ENCODE results near the gene CCDC146.
"Not testable (repeated sequence)": the region's sequence is repeated elsewhere in the genome, so short reads cannot be mapped to it uniquely, and the experiment has no call there.

CCDC146 gene

DNA sequence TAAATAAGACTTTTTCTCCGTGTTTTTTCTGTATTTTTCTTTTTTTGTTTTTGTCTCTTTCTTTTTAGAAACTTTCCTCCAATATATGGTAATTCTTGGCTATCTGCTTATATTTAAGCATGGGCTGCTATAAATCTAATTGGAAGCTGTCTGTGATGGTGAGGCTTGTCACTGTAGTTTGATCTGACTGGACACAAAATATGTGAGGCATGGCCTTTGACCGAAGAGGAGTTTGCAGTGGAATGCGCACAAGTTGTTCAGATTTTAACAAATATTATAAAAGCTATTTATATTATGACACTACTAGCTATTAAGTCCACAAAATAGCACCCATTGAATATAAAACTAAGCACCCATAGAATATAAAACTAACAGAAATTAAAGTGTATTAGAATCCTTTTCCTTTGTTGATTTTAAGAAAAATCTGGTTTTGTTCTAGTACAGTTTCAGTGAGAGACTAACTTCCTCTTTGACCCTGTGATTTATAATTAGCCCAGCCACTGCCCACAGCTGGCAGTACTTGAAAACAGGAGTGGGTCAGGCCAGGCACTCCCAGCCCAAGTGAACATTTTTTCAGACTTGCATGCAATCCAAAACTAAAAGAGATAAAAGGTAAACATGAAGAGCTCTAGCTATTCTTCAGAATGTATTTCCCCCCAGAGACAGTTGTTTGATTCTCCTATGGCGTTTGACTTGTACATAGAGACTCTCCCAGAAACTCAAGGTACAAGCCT is 147.1 kb downstream of the CCDC146 start:
- TF ChIP-seq, protein P1, sequence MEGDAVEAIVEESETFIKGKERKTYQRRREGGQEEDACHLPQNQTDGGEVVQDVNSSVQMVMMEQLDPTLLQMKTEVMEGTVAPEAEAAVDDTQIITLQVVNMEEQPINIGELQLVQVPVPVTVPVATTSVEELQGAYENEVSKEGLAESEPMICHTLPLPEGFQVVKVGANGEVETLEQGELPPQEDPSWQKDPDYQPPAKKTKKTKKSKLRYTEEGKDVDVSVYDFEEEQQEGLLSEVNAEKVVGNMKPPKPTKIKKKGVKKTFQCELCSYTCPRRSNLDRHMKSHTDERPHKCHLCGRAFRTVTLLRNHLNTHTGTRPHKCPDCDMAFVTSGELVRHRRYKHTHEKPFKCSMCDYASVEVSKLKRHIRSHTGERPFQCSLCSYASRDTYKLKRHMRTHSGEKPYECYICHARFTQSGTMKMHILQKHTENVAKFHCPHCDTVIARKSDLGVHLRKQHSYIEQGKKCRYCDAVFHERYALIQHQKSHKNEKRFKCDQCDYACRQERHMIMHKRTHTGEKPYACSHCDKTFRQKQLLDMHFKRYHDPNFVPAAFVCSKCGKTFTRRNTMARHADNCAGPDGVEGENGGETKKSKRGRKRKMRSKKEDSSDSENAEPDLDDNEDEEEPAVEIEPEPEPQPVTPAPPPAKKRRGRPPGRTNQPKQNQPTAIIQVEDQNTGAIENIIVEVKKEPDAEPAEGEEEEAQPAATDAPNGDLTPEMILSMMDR (IDR thresholded peaks at IDR 0.05; ENCODE audit: borderline replicate concordance, insufficient read depth, low read depth, low read length): no peak
- H3K4me3 ChIP-seq (ENCODE audit: low read depth, low read length): no peak overlapping the region

- no peak overlapping the region for H3K4me3 ChIP-seq (ENCODE audit: low read depth, low read length)
- TF ChIP-seq, protein P1 (IDR thresholded peaks at IDR 0.05; ENCODE audit: borderline replicate concordance, insufficient read depth, low read depth, low read length): no peak
Observed at GRCh38 chr7:77270094-77270480, 147.7 kb downstream of the CCDC146 start.

DNA sequence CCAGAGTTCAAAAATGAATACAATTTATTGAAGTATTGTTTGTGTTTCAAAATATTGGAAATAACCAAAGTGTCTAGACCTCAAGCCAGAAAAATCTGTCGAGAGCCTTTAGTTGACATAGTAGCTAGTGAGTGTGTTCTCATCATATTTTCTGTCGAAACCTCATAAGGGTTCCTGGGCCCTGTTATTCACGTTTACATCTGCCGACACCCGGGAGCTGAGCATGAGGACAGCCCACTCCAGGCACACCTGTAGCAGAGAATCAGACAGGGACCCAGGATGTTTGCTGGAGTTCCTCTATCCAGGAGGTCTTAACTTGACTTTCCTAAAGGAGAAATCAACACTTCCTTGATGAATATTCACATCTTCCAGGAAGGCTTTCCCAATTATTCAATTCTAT is 149.4 kb downstream of the CCDC146 start:
- no peak overlapping the region for H3K4me3 ChIP-seq (ENCODE audit: low read depth, low read length)
- TF ChIP-seq, protein P1 (IDR thresholded peaks at IDR 0.05; ENCODE audit: borderline replicate concordance, insufficient read depth, low read depth, low read length): no peak

GRCh38 chr7:77275663-77276062 is 153.2 kb downstream of the CCDC146 start:
- H3K4me3 ChIP-seq (ENCODE audit: low read depth, low read length): not testable (repeated sequence)

DNA sequence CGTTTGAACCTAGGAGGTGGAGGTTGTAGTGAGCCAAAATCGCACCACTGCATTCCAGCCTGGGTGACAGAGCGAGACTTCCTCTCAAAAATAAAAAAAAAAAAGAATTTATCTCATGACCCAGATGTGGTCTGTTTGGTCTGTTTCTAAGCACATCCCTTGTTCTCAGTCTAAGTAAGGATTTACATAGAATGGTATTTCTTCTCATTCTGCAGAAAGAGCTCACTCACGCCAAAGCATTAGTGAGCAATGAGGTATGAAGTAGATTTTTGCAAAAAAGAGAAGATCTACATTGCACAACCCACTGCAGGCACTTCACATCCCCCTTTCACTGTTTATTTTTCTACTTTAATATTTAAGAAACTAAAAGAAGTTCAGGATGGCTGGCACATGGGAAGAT is 153.7 kb downstream of the CCDC146 start:
- no peak overlapping the region for H3K4me3 ChIP-seq (ENCODE audit: low read depth, low read length)
- TF ChIP-seq, protein P1 (IDR thresholded peaks at IDR 0.05; ENCODE audit: borderline replicate concordance, insufficient read depth, low read depth, low read length): no peak

GRCh38 chr7:77281780-77282478 is 159.5 kb downstream of the CCDC146 start:
- H3K4me3 ChIP-seq (ENCODE audit: low read depth, low read length): no peak overlapping the region
- TF ChIP-seq, protein P1 (IDR thresholded peaks at IDR 0.05; ENCODE audit: borderline replicate concordance, insufficient read depth, low read depth, low read length): no peak

- TF ChIP-seq, protein P1 (IDR thresholded peaks at IDR 0.05; ENCODE audit: borderline replicate concordance, insufficient read depth, low read depth, low read length): no peak
- no peak overlapping the region for H3K4me3 ChIP-seq (ENCODE audit: low read depth, low read length)
Observed at GRCh38 chr7:77282897-77283296, 160.5 kb downstream of the CCDC146 start.
